Erythroblast (primary cell): ENCODE data around the gene YIF1A.

Source experiments
- GATA1 ChIP-seq: IDR thresholded peaks from 2 replicates; pipeline ENCODE4 v1.6.1; 2011; ENCODE audit warnings: low read depth, mild to moderate bottlenecking, control low read depth, low read length, moderate library complexity
- POLR2A ChIP-seq: IDR thresholded peaks from 2 replicates; pipeline ENCODE4 v1.6.1; 2011; ENCODE audit warnings: mild to moderate bottlenecking, low read length

GRCh38 chr11:66281776-66282467 is 7.0 kb downstream of the YIF1A start:
- TF ChIP-seq POLR2A (no peak), GATA1 (no peak)
